HG03442 (cell line): ENCODE results near the gene ADIG.

Source experiments
- ATAC-seq: cut with Tn5 transposase; IDR thresholded peaks from one replicate; pipeline ENCODE4 v1.9.1; 2021; ENCODE audit warnings: mild to moderate bottlenecking, moderate library complexity; ENCODE audit not compliant: unreplicated experiment

ADIG gene

DNA sequence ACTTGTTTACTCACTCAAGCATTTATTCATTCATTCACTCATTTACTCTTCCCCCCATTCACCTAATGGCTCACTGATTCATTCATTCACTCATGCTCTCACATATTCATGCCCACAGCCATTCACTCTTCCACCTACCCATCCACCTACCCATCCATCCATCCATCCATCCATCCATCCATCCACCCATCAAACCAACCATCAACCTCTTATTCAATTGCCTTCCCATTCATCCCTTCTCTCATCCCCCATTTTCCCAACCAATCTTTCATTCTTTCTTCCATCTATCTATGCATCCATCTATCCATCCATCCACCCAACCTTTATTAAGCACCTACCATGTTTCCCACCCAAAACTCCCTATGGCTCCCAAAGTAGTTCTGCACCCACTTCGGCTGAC is 19.1 kb downstream of the ADIG start:
- no peak for ATAC-seq

DNA sequence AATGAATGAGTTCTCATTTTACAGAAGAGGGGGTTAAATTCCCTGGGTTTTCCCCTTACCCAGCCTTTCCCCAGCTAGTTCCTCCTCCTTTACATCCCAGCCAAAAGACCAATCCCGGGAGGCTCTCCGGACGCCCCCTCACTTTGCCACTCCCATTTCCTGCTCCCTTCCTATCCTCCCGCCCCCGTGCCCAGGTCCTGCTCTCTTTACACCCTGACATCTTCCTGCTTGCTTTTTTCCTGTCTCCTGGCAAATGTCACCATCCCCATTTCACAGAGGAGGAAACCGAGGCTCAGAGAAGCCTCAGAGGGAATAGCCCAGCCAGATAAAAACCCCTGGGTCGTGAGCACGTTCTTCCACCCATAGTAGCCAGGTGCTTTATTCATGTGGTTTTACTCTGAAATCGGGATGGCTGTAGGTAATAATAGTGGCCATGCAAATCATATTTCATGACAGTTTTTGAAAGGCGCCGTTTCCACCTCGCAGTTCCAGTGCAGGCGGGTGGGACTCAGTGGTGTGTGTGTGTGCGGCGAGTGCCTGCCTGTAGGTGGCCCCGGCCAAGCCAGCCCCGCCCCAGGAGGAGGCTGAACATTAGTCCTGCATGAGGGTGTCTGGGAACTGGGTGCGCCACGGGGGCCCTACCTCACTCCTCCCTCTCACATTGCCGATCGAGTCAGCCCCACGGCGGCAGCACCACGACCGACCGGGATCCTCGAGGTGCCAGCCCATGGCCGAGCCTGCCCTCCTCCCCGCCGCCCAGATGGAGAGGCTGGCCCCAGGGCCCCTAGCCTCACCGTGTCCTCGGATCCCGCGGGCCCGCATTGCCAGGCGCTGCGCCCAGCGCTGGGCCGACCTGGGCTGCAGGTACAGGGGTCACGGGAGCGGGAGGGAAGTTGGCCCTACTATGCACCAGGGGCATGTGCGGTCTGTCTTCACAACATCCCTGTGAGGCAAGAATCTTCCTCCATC is 20.5 kb downstream of the ADIG start, which contains the start of gene ARHGAP40:
TSS of gene ARHGAP40 (plus strand) at position 594 of the 969 bp plus-strand sequence.
- ATAC-seq: no peak

DNA sequence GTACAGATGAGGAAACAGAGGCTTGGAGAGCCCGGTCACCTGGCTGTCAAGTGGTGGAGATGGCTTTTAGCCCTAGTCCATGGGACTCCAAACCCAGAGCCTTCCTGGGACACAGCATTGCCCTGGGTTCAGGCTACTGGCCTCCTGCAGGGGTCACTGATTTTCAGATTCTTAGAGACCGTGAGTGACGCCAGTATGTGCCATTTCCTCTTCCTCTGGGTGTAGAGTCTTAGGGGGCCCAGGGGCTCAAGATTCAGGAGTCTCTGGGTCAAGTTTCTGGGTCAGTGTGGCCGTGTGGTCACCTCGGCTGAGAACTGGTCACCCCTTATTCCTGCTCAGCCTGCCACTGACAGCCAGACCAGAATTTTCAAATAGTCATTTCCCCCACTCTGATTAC is 21.2 kb downstream of the ADIG start:
- ATAC-seq: no peak

DNA sequence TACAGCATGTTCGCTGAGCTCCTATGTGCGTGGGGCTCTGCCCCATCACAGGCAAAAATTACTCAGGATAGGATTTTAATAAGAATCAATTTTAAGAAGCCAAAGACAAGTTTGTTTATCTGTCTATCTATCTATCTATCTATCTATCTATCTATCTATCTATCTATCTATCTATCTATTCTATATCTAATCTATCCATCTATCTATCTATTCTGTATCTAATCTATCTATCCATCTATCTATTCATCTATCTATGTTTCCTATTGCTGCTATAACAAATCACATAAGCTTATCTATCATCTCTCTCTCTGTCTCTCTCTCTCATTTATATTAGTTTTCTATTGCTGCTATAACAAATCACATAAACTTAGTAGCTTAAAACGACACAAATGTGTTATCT is 22.3 kb downstream of the ADIG start:
- no peak for ATAC-seq

DNA sequence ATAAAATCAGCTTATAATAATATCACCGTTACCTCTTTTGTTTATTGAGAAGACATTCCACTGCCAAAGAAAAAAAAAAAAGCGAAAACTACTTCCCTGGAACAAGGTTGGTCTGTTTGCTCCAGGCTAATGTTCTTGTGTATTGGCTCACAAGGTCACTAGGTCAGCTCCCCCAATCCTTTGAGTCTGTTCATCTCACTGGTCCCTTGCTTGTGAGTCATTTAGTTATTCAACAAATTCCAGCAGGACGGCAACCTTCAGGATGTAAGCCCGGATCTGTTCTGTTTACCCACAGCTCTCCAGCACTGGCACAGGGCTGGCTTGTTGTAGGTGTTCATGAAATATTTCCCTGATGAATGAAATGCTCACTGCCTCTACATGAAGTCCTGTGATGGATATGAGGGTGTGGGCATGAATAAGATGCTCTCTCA is 23.9 kb downstream of the ADIG start:
- no peak for ATAC-seq

DNA sequence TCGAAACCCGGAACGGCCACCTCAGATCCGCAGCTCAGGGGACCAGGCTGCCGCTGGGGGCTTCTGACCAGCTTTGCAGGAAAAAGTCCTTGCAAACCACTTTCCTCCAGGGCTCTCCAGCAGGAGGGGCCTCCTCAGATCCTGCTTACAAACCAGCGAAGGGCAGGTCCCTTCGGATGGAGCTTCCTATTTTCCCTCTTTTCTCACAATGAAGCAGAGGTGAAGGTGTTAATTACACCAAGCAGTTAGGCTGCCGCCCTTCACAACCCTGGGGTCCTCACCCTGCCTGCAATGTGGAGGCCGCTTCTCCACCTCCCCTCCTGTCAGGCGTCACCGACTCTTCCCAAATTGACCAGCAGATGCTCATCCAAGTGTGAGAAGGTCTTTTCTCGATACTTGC is 26.4 kb downstream of the ADIG start:
- no peak for ATAC-seq

DNA sequence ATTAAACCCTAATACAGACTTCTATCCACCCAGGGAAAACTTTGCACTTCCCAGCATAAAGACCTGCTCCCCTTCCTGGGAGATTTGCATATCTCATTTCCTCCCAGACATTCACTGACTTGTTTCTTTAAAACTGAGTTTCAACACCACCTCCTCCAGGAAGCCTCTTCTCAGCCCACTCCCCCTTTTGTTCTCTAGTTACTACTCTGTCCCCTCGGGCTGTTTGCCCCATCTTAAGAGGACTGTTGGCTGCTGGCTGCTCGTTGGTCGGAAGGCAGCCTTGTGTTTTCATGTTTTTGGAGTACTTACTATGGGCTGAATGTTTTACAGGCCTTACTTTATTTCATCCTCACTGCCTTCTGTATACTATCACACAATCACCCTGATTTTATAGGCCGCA is 27.2 kb downstream of the ADIG start:
- ATAC-seq: no peak

DNA sequence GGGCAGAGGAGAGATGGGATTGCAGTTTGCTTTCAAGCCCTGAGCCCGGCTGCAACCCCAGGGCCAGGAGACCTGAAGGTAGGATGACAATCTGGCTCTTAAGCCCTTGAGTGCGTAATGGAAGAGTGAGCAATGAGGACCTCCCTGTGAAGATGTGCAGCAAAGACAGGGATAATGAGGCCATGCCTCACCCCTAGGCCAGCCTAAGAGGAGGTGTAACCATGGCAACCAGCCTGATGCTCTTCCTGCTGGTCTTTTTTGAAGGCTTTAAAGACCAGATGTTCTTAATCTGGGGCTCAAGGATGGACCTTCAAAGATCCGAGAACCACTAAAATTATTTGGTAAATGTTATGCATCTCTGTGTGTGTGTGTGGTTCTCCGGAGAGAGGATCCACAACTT is 28.8 kb downstream of the ADIG start:
- ATAC-seq: no peak

DNA sequence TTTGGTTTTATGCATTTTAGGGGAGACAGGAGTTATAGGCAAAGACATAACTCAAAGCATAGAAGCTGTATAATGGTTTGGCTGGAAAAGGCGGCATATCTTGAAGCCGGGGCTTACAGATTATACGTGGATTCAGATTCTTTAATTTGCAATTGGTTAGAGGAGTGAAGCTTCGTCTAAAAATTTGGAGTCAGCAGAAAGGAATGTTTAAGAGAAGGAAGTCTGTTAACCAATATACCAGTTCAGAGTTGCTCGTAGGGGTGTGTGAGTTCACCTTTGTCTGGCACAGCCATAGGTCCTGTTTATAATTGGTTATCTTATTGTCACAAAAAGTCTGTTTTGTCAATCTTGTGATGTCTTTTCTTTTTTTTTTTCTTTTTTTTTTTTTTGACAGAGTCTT is 29.5 kb downstream of the ADIG start:
- no peak for ATAC-seq

DNA sequence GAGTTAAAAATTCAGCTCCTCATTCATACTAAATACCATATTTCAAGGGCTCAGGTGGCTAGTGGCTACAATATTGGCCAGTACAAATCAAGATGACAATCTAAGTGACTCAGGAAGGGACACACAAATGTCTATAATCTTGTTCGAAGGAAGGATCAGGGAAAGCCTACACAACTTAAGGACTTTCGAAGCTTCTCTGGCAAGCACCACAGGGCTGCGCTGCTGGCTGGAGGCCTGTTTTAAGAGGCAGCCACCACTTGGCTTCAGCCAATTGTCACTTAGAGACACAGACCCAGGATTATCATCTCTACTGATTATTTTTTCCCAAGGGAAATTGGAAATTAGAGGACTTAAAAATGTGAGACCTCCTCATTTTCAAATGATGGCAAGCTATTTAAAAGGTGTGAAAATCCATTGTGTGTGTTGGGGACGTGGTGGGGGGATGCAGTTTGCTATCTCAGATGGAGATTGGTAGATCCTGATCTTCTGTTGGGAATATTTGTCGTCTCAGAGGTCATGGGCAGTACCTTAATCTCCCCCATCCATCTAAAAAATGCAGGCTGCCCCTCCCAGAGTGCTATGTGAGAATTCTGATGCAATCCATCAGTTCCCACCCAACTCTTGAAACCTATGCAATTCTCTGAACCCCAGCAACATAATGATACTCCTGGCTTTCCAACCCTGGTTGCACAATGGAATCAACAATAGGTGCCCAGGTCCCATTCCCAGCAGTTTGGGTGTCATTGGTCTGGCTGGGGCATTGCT is 31.9 kb downstream of the ADIG start:
- ATAC-seq: no peak

DNA sequence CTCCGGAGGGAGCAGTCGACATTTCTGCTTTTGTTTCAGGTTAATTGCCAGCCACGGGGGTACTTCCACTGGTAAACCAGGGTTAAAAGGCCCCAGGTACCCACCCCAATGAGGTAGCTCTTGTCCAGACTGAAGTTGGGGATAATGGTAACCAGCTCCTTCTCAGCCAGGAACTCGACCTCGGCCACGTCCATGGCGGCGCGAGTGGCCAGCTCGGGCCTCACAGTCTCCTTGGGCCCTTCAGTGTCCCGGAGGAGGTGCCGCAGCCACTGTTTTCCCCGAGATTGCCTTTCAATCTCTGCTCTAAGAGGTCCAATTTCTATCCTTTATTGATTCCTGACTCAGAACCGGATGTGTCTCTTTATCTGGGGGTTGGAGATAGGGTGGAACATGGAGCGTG is 34.3 kb downstream of the ADIG start:
- ATAC-seq: no peak

DNA sequence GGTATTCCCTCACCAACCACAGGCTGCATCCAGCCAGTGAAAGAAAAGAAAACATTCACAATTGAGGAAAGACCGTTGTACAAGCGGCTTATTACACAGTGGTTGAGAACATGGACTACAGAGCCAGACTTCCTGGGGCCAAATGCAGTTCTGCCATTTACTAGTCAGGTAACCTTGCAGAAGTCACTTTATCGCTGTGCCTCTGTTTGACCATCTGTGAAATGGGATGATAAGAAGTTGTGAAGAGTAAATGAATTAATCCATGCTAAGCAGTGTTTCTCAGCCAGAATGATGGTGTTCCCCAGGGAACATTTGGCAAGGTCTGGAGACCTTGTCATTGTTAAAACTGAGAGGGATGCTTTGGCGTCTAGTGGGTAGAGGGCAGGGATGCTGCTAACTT is 35.5 kb downstream of the ADIG start:
- no peak for ATAC-seq

DNA sequence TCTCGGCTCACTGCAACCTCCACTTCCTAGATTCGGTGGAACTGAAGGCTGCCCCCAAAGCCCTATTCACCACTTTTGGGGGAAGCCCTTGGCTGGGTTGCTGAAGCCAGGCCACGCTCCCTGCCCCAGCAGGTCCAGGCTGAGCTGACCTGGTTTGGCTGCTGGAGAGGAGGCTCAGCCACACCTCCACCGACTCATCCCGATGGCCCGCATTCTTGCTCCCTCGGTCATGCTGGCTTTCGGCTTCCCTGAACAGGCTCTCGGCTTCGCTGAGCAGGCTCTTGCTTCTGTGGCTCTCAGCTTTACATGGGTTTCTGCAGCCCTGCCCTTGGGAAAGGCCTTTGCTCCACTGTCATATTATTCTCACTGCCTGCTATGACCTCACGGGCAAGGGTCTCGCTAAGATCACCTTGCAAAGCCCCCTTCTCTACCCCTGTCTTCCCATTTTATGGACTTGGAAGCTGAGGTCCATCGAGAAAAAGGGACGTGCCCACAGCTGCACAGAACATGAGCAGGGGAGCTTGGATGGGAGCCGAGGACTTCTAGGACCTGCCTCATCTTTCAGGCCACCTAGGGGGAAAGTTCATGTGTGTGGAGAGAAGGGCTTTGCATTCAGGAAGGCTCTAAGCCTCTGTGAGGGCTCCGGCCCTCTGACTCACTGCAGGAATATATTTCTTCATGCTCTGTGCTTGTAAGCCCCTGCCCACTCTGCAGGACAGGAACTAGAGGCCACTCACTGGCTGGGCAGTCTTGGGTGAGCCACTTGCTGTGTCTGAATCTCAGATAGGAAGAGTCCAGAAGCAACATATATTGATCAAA is 36.2 kb downstream of the ADIG start:
- no peak for ATAC-seq

DNA sequence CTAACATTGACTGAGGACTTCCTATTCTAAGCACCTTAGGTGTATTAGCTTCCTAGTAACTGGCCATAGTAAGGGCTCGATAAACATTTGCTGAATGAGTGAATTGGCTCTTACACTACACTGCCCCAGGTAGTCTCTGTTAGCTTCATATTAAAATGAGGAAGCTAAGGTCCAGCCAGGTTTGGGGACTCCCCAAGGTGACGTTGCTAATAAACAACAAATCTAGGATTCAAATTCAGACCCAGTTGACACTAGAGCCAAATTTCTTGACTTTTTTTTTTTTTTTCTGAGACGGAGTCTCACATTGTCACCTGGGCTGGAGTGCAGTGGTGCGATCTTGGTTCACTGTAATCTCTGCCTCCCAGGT is 36.8 kb downstream of the ADIG start:
- ATAC-seq: no peak

DNA sequence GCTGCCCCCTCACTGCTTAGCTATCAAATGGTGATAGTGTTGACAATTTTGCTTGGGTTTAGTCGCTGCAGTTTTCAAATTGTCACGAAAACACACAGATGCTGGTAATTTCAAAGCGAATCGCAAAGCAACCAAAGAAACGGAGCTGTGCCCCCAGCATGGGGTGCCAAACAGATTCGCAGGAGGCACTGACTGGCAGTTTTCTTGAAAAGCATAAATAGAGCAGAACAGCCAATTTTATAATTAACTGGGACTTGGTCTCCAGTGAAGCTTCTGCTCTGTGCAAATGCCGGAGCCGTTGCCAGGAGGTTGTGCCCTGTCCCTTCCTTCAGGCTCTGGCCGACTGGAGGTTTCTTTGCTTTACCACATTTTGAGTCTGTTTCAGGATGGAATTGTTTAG is 39.4 kb downstream of the ADIG start:
- ATAC-seq: no peak

DNA sequence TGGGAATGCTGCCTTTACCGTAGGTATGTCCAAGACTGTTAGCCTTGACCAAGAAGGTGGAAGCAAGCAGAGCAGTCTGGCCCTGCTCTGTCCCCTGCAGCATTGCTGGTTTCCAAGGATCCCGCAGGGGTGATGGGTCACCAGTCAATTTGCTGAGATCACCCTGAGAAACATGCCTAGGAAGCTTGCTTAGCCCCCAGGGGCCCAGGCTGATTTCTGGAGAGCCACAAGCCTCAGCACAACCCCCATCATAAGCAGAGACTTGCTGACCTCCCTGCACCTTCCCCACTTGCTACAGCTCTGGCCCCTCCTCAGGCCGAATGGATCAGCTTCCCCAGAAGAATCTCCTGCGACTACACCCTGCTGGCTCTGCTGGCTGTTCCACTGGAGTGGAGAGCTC is 42.1 kb downstream of the ADIG start:
- ATAC-seq: no peak

DNA sequence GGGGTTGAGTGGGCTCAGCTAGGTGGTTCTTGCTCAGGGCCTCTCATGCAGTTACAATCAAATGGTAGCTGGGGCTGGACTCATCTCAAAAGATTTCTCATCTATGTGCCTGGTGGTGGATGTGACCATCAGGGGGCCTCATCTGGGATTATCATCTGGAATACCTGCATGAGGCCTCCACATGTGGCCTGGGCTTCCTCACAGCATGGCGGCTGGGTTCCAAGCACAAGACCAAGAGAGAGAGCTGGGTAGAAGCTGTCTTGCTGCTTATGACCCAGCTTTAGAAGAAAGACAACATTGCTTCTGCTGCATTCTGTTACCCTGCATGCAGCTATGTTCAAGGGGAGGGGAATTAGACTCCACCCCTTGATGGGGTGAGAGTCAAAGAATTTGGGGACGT is 43.1 kb downstream of the ADIG start:
- ATAC-seq: no peak

DNA sequence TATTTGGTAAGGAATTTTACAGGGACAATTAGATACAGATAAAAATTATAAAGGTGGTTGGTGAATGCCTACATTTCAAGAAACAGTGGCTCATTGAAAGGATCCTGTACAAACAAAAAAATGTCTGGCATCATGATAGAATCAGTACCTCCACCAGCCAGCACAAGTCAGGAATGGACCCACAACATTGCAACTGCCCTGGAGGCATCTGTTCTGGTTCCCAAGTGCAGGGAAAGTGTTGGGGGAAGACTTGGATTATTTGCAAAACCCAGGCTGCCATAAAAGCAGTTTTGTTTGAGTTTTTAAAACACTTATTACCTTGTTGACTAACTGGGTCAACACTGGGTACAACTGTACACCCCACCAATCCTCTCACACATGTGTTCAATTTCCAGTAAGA is 44.9 kb downstream of the ADIG start:
- no peak for ATAC-seq

DNA sequence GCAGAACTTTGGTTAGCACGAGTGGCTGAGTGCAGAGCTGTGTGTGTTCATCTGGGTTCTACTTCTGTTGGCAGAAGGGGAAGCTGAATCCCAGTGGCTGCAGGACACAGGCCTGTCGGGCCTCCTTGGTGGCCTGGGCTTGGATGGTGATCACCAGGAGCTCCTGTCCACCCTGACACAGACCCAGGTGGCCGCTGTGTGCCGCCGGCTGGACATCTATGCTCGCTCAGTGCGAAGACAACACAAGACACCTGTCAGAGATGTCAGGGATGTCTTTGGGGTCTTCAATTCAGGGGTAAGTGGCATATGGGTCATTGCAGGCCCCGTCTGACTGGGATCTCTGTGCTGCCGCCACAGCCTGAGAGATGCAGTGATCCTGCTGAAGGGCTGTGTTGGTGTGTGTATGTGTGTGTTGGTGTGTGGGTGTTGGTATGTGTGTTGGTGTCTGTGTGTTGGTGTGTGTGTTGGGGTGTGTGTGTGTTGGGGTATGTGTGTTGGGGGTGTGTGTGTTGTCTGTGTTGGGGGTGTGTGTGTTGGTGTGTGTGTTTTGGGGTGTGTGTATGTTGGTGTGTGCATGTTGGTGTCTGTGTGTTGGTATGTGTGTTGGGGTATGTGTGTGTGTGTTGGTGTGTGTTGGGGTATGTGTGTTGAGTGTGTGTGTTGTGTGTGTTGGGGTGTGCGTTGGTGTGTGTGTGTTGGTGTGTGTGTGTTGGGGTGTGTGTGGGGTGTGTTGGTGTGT is 46.1 kb downstream of the ADIG start:
- no peak for ATAC-seq

DNA sequence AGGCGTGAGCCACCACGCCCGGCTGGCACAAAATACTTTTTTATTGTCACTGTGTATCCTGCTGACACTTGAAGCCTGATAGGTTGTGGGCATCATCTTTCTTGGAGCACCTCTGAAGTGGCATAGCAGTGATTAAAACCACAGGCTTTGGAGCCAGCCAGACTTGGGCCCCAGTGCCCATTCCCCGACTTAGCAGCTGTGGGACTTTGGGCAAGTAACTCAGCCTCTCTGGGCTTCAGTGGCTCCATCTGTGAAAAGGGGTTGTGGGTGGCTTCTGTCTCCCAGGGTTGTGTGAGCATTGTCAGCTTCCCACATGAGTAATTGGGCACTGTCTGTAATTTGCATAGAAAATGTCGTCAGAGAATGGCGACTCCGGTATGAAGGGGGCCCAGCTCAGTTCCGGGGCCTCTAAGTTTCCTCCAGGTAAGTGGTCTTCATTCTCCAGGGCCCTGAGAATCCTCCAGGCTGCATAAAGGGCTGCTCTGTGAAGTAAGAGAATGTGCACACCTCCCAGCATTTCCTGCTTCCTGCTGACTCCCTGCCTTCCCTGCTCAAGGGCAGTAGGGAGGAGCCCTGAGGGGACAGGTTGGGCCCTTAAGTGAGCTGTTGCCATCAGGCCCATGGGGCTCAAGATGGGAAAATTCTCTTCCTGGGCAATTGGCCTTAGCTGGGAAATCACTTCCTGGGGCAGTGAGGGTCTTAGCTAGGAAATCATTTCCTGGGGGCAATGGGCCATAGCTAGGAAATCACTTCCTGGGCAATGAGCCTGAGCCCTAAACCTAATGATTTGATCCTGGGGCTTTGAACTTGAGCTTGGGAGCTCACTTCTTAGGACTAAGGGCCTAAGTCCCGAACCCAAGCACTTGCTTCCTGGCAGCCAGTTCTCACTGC is 47.8 kb downstream of the ADIG start:
- no peak for ATAC-seq
